ENCODE data around the gene IFNAR2. TPM values are rescaled to one million over a fixed set of nuclear protein-coding genes. Genes with fewer than 3 reads are reported as not detected.

The IFNAR2 gene
- total RNA-seq, 1 experiment from 2014 or later, result 12.3 TPM

GRCh38 chr21:33231526-33231925 lies 1.8 kb downstream of the IFNAR2 start:
- RAD21 ChIA-PET (ENCODE audit: low non-redundant PET in 1 of 2, low total read pairs in 2 of 2, uncharacterized antibody in 2 of 2, unreplicated experiment in 2 of 2), result no interaction called here
- TF ChIP-seq EZH2 (IDR thresholded peaks at IDR 0.05) (no peak), EGR1 (IDR thresholded peaks at IDR 0.05; ENCODE audit: low read depth) (no peak), ZBTB33 (IDR thresholded peaks at IDR 0.05; ENCODE audit: extremely low read depth, insufficient replicate concordance, low read length) (no peak), SIN3A (IDR thresholded peaks at IDR 0.05; ENCODE audit: low read depth) (no peak), POLR2AphosphoS5 (IDR thresholded peaks at IDR 0.05; ENCODE audit: low read depth, low read length) (no peak), CEBPB (IDR thresholded peaks at IDR 0.05; ENCODE audit: low read depth) (no peak), EZH2phosphoT487 (IDR thresholded peaks at IDR 0.05; ENCODE audit: borderline replicate concordance) (no peak), ZNF274 (IDR thresholded peaks at IDR 0.05; ENCODE audit: low read depth, low read length) (no peak), FOSL1 (IDR thresholded peaks at IDR 0.05; ENCODE audit: low read depth) (no peak), CTCF (IDR thresholded peaks at IDR 0.05 in 2 of 3, conservative IDR thresholded peaks at IDR 0.05 in 1 of 3; ENCODE audit: borderline replicate concordance in 1 of 3, insufficient read depth in 1 of 3, low read depth in 2 of 3, low read length in 2 of 3) (no peak), ATF3 (IDR thresholded peaks at IDR 0.05) (no peak), YY1 (IDR thresholded peaks at IDR 0.05; ENCODE audit: extremely low read depth, insufficient replicate concordance, low read depth, low read length) (no peak), JUND (IDR thresholded peaks at IDR 0.05) (no peak), SRF (IDR thresholded peaks at IDR 0.05; ENCODE audit: low read depth) (no peak), TCF7L2 (IDR thresholded peaks at IDR 0.05; ENCODE audit: borderline replicate concordance, extremely low read depth, insufficient read depth, insufficient read length) (no peak), RAD21 (IDR thresholded peaks at IDR 0.05; ENCODE audit: low read depth) (no peak), SP1 (IDR thresholded peaks at IDR 0.05; ENCODE audit: low read depth) (no peak), MAX (IDR thresholded peaks at IDR 0.05) (no peak), ZFX (IDR thresholded peaks at IDR 0.05) (no peak), ELF1 (IDR thresholded peaks at IDR 0.05; ENCODE audit: borderline replicate concordance, low read depth) (no peak)
- peaks cover 9 to 17% of the 10 kb centered on the region in 2 experiments; a peak in 3 of 4 replicates for H3K4me1 ChIP-seq (ENCODE audit: control insufficient read depth in 1 of 2, insufficient read depth in 2 of 2, low read length in 2 of 2)
- H4K20me1 ChIP-seq (ENCODE audit: insufficient read depth), result no peaks in the 10 kb centered on the region
- no peaks in the 10 kb centered on the region for H3K27me3 ChIP-seq (ENCODE audit: insufficient read depth, low read length)
- peaks cover 15% of the 10 kb centered on the region for H3K79me2 ChIP-seq (ENCODE audit: insufficient read depth, low read length)
- BruUV-seq (replicated peaks), result no TSS peak
- DNase-seq (ENCODE audit: low read depth, low spot score) (no peak), ATAC-seq (no peak)
- no peak overlapping the region for H3K4me3 ChIP-seq (replicated peaks in 1 of 2; ENCODE audit: low read depth in 1 of 2, low read length in 2 of 2)
- H3K9me3 ChIP-seq (ENCODE audit: control insufficient read depth in 1 of 2, insufficient read depth in 1 of 2, low read depth in 1 of 2, low read length in 2 of 2), result no peaks in the 10 kb centered on the region
- POLR2A ChIA-PET, result no interaction called here
- peak overlapping the region; percentile 75; the same call in 1 of the 2 replicates for H3K9ac ChIP-seq (ENCODE audit: low read length)
- no peak overlapping the region for H3K27ac ChIP-seq (ENCODE audit: low read depth, low read length)
- no peaks in the 10 kb centered on the region for H3K9me2 ChIP-seq (ENCODE audit: insufficient read depth)
- H3K36me3 ChIP-seq (ENCODE audit: control insufficient read depth in 1 of 2, insufficient read depth in 2 of 2, low read length in 2 of 2), result no peaks in the 10 kb centered on the region
- intact Hi-C loops (cut with micrococcal nuclease), result no loop called here
- CTCF ChIA-PET, result interaction anchor here (0.9 kb wide), 1 partner anchor 130 kb away, joined by 3 read pairs; no protein-coding TSS in a partner anchor
- H3K4me2 ChIP-seq (ENCODE audit: low read length), result peak overlapping the region; percentile 83; the same call in 1 of the 2 replicates
- no peak overlapping the region for H2AFZ ChIP-seq (ENCODE audit: low read depth, low read length, poor library complexity, severe bottlenecking)
